ENCODE measurements around the gene ELOVL2. TPM values are rescaled to one million over a fixed set of nuclear protein-coding genes. Genes with fewer than 3 reads are reported as not detected.

Gene ELOVL2
- total RNA-seq, 1 experiment from 2014 or later = 12.7 TPM

GRCh38 chr6:11058406-11058805, 14.3 kb upstream of the ELOVL2 start:
- no peak for DNase-seq (ENCODE audit: low spot score)
- no peaks in the 10 kb centered on the region for H3K27me3 ChIP-seq (replicated peaks; ENCODE audit: insufficient read depth, low read depth, low read length, poor library complexity)
- CTCF ChIA-PET = no interaction called here

DNA sequence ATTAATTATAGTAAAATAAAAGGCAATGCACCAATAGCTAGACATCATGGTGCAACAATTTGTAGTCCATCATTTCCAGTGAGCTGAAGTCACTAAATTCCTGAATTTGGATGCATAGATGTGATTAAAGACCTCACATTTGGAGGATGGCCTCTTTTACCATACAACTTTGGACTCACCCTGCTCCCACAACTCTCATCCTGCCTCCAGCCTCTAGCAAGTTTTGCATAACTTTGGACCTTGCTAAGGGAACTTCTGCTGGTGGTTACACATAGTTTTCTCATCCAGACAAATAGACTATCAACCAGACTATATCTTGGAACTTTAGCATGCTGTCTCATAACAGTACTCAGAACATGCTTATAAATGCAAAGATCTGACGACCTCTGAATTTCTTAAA, 12.8 kb upstream of the ELOVL2 start:
- H3K27me3 ChIP-seq (replicated peaks; ENCODE audit: insufficient read depth, low read depth, low read length, poor library complexity) = no peaks in the 10 kb centered on the region
- H3K4me3 ChIP-seq (ENCODE audit: low read depth, low read length, poor library complexity, severe bottlenecking) = no peak overlapping the region
- TF ChIP-seq EZH2 (IDR thresholded peaks at IDR 0.05; ENCODE audit: borderline replicate concordance, low read depth, low read length, poor library complexity, severe bottlenecking) (no peak), CTCF (conservative IDR thresholded peaks at IDR 0.05; ENCODE audit: low read depth, low read length) (no peak)
- intact Hi-C loops (cut with micrococcal nuclease; ENCODE audit: unreplicated experiment) = no loop called here
- no peak overlapping the region for H3K27ac ChIP-seq (ENCODE audit: low read depth, low read length, poor library complexity, severe bottlenecking)
- H3K4me1 ChIP-seq (ENCODE audit: insufficient read depth, low read length, poor library complexity, severe bottlenecking) = no peaks in the 10 kb centered on the region
- no peaks in the 10 kb centered on the region for H3K36me3 ChIP-seq (ENCODE audit: insufficient read depth, low read length, poor library complexity, severe bottlenecking)
- DNase-seq (ENCODE audit: low spot score) = no peak
- ChIA-PET CTCF (no interaction called here), POLR2A (ENCODE audit: low non-redundant PET) (no interaction called here)
- no peaks in the 10 kb centered on the region for H3K9me3 ChIP-seq (ENCODE audit: low read depth, low read length, poor library complexity, severe bottlenecking)
- BruUV-seq (replicated peaks) = no TSS peak

More at GRCh38 chr6:11058406-11058805, 14.3 kb upstream of the ELOVL2 start:
- TF ChIP-seq EZH2 (IDR thresholded peaks at IDR 0.05; ENCODE audit: borderline replicate concordance, low read depth, low read length, poor library complexity, severe bottlenecking) = no peak
- intact Hi-C loops (cut with micrococcal nuclease; ENCODE audit: unreplicated experiment) = no loop called here
- Histone ChIP-seq H3K9me3 (ENCODE audit: low read depth, low read length, poor library complexity, severe bottlenecking) (no peaks in the 10 kb centered on the region), H3K4me1 (ENCODE audit: insufficient read depth, low read length, poor library complexity, severe bottlenecking) (no peaks in the 10 kb centered on the region), H3K27ac (ENCODE audit: low read depth, low read length, poor library complexity, severe bottlenecking) (no peak overlapping the region), H3K36me3 (ENCODE audit: insufficient read depth, low read length, poor library complexity, severe bottlenecking) (no peaks in the 10 kb centered on the region), H3K4me3 (ENCODE audit: low read depth, low read length, poor library complexity, severe bottlenecking) (no peak overlapping the region)
- no TSS peak for BruUV-seq (replicated peaks)
- POLR2A ChIA-PET (ENCODE audit: low non-redundant PET) = no interaction called here

DNA sequence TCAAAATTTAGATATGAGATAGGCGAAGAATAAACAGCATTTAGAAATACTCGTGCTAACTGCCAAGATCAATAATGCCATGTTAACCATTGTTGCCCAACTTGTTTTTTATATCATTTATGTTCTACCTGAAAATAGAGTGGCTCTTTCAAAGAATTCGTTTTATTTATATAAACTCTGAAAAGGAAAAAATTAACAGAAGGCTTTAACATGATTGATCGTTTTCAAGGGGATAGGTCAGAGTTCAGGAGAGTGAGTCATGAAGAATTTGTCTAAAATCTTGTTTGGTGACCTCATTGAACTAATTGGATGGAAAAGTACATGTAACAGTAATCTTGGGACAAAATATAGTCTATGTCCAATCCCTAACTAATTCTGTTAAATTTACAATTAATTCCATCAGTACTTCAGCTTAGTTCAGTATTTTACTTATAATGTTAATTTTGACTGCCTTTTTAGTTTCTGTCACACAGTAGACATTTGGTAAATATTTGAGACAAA, 11.1 kb upstream of the ELOVL2 start:
- no TSS peak for BruUV-seq (replicated peaks)
- DNase-seq (ENCODE audit: low spot score) = no peak
- intact Hi-C loops (cut with micrococcal nuclease; ENCODE audit: unreplicated experiment) = no loop called here
- no peaks in the 10 kb centered on the region for H3K36me3 ChIP-seq (ENCODE audit: insufficient read depth, low read length, poor library complexity, severe bottlenecking)
- H3K27ac ChIP-seq (ENCODE audit: low read depth, low read length, poor library complexity, severe bottlenecking) = no peak overlapping the region
- TF ChIP-seq CTCF (conservative IDR thresholded peaks at IDR 0.05; ENCODE audit: low read depth, low read length) = no peak
- TF ChIP-seq EZH2 (IDR thresholded peaks at IDR 0.05; ENCODE audit: borderline replicate concordance, low read depth, low read length, poor library complexity, severe bottlenecking) = no peak
- no peaks in the 10 kb centered on the region for H3K27me3 ChIP-seq (replicated peaks; ENCODE audit: insufficient read depth, low read depth, low read length, poor library complexity)
- no peak overlapping the region for H3K4me3 ChIP-seq (ENCODE audit: low read depth, low read length, poor library complexity, severe bottlenecking)
- ChIA-PET POLR2A (ENCODE audit: low non-redundant PET) (no interaction called here), CTCF (interaction anchor here (1.3 kb wide), 1 partner anchor 103 kb away, joined by 3 read pairs; no protein-coding TSS in a partner anchor)
- no peaks in the 10 kb centered on the region for H3K4me1 ChIP-seq (ENCODE audit: insufficient read depth, low read length, poor library complexity, severe bottlenecking)
- H3K9me3 ChIP-seq (ENCODE audit: low read depth, low read length, poor library complexity, severe bottlenecking) = no peaks in the 10 kb centered on the region

- intact Hi-C loops (cut with micrococcal nuclease; ENCODE audit: unreplicated experiment) = no loop called here
- no peak for TF ChIP-seq EZH2 (IDR thresholded peaks at IDR 0.05; ENCODE audit: borderline replicate concordance, low read depth, low read length, poor library complexity, severe bottlenecking)
- TF ChIP-seq CTCF (conservative IDR thresholded peaks at IDR 0.05; ENCODE audit: low read depth, low read length) = no peak
Measured at GRCh38 chr6:11054722-11055121, 10.6 kb upstream of the ELOVL2 start.

More at GRCh38 chr6:11054722-11055121, 10.6 kb upstream of the ELOVL2 start:
- no peaks in the 10 kb centered on the region for H3K36me3 ChIP-seq (ENCODE audit: insufficient read depth, low read length, poor library complexity, severe bottlenecking)
- H3K9me3 ChIP-seq (ENCODE audit: low read depth, low read length, poor library complexity, severe bottlenecking) = no peaks in the 10 kb centered on the region
- no TSS peak for BruUV-seq (replicated peaks)
- no peak for DNase-seq (ENCODE audit: low spot score)
- CTCF ChIA-PET = no interaction called here
- H3K27ac ChIP-seq (ENCODE audit: low read depth, low read length, poor library complexity, severe bottlenecking) = no peak overlapping the region
- no peak overlapping the region for H3K4me3 ChIP-seq (ENCODE audit: low read depth, low read length, poor library complexity, severe bottlenecking)
- no peaks in the 10 kb centered on the region for H3K4me1 ChIP-seq (ENCODE audit: insufficient read depth, low read length, poor library complexity, severe bottlenecking)
- no peaks in the 10 kb centered on the region for H3K27me3 ChIP-seq (replicated peaks; ENCODE audit: insufficient read depth, low read depth, low read length, poor library complexity)
- POLR2A ChIA-PET (ENCODE audit: low non-redundant PET) = no interaction called here
